Mesothelial cell of epicardium (in vitro differentiated cells): Measurements from ENCODE around the gene TPRN. TPM values are rescaled to one million over a fixed set of nuclear protein-coding genes. Genes with fewer than 3 reads are reported as not detected.
A peak's percentile ranks its signal among the peaks of the same experiment; 100 is the strongest.
"Not testable (repeated sequence)": the region's sequence is repeated elsewhere in the genome, so short reads cannot be mapped to it uniquely, and the experiment has no call there.

ENCODE experiments used
- DNase-seq, 2 experiments: peaks; one replicate each; pipeline ENCODE4 v3.0.0; 2021; ENCODE audit warnings: low spot score in 2 of 2; ENCODE audit not compliant: unreplicated experiment in 2 of 2
- H3K27ac Mint-ChIP-seq: 2 replicates; pipeline ENCODE4 v1.8.0; 2021; ENCODE audit warnings: mixed read lengths
- H3K27me3 Mint-ChIP-seq: 2 replicates; pipeline ENCODE4 v1.8.0; 2021; ENCODE audit warnings: low read depth, mixed read lengths
- H3K36me3 Mint-ChIP-seq: 2 replicates; pipeline ENCODE4 v1.8.0; 2021; ENCODE audit warnings: mixed read lengths
- H3K4me1 Mint-ChIP-seq: 2 replicates; pipeline ENCODE4 v1.8.0; 2021; ENCODE audit warnings: mixed read lengths
- H3K4me3 Mint-ChIP-seq: 2 replicates; pipeline ENCODE4 v1.8.0; 2021; ENCODE audit warnings: mild to moderate bottlenecking, moderate library complexity, mixed read lengths
- H3K9me3 Mint-ChIP-seq: 2 replicates; pipeline ENCODE4 v1.8.0; 2021; ENCODE audit warnings: mixed read lengths
- CTCF ChIP-seq: fragments of 200-600 bp; sonication (generic); IDR thresholded peaks from one replicate; pipeline ENCODE4 v1.5.0; 2021; ENCODE audit warnings: antibody characterized with exemption; ENCODE audit not compliant: unreplicated experiment
- total RNA-seq: library from RNA; stranded (reverse); gene quantifications from 3 replicates; pipeline ENCODE4 v1.2.1, GENCODE V29; 2021

Gene TPRN
- total RNA-seq, 1 donor from 2014 or later = 16.7 TPM

- Mint-ChIP-seq H3K4me3 (no peak overlapping the region), H3K9me3 (no peaks in the 10 kb centered on the region), H3K27me3 (no peaks in the 10 kb centered on the region), H3K36me3 (peaks cover 12% of the 10 kb centered on the region), H3K27ac (no peak overlapping the region), H3K4me1 (peaks cover 13% of the 10 kb centered on the region)
- no peak for DNase-seq
- TF ChIP-seq CTCF = no peak
Measured at GRCh38 chr9:137244486-137245449, 44.2 kb upstream of the TPRN start.

- H3K27ac Mint-ChIP-seq = no peak overlapping the region
Measured at GRCh38 chr9:137243626-137244485, 43.3 kb upstream of the TPRN start.

GRCh38 chr9:137243266-137243625, 42.7 kb upstream of the TPRN start:
- H3K27me3 Mint-ChIP-seq, H3K27ac Mint-ChIP-seq, DNase-seq, H3K9me3 Mint-ChIP-seq: not testable (repeated sequence)
- Mint-ChIP-seq H3K4me1 (peaks cover 22% of the 10 kb centered on the region), H3K36me3 (peaks cover 12% of the 10 kb centered on the region), H3K4me3 (peak overlapping the region; percentile 74)

More at GRCh38 chr9:137243626-137244485, 43.3 kb upstream of the TPRN start:
- H3K4me1 Mint-ChIP-seq = peaks cover 20% of the 10 kb centered on the region
- DNase-seq = no peak
- H3K36me3 Mint-ChIP-seq = peaks cover 12% of the 10 kb centered on the region
- H3K4me3 Mint-ChIP-seq = peak overlapping the region; percentile 6
- no peaks in the 10 kb centered on the region for H3K27me3 Mint-ChIP-seq
- no peaks in the 10 kb centered on the region for H3K9me3 Mint-ChIP-seq
- TF ChIP-seq CTCF = no peak

- Mint-ChIP-seq H3K9me3 (no peaks in the 10 kb centered on the region), H3K36me3 (peaks cover 12% of the 10 kb centered on the region), H3K27ac (peak overlapping the region; percentile 73), H3K27me3 (no peaks in the 10 kb centered on the region), H3K4me3 (peak overlapping the region; percentile 74), H3K4me1 (peaks cover 24% of the 10 kb centered on the region)
- TF ChIP-seq CTCF = no peak
- DNase-seq = no peak
Measured at GRCh38 chr9:137242269-137243203, 42.0 kb upstream of the TPRN start.

GRCh38 chr9:137241490-137242268, 41.1 kb upstream of the TPRN start:
- no peaks in the 10 kb centered on the region for H3K9me3 Mint-ChIP-seq
- peak in 1 of 2 experiments; percentile 54 for DNase-seq
- H3K36me3 Mint-ChIP-seq = peaks cover 12% of the 10 kb centered on the region
- TF ChIP-seq CTCF = no peak
- peaks cover 24% of the 10 kb centered on the region for H3K4me1 Mint-ChIP-seq
- peak overlapping the region; percentile 89 for H3K4me3 Mint-ChIP-seq
- H3K27me3 Mint-ChIP-seq = no peaks in the 10 kb centered on the region
- peak overlapping the region; percentile 73 for H3K27ac Mint-ChIP-seq
